GM23338 (cell line): ENCODE results near the gene CTNNA3. TPM values are rescaled to one million over a fixed set of nuclear protein-coding genes. Genes with fewer than 3 reads are reported as not detected.

Experiments
- ATAC-seq: fragments of 200-7000 bp; cut with Tn5 transposase; 3 replicates; pipeline ENCODE4 v1.9.1; 2020
- DNase-seq: peaks from one replicate; pipeline ENCODE4 v3.0.0-alpha.2; 2015; ENCODE audit warnings: low spot score
- H2AFZ ChIP-seq: fragments of 200-600 bp; sonication (generic); 2 replicates; pipeline ENCODE4 v1.8.0; 2016; ENCODE audit warnings: antibody characterized with exemption, mild to moderate bottlenecking, moderate library complexity
- H3F3A ChIP-seq: fragments of 200-600 bp; sonication (generic); replicated peaks from 2 replicates; pipeline ENCODE4 v1.8.0; 2017; ENCODE audit warnings: antibody characterized with exemption, mixed run types, low read depth
- H3K27ac ChIP-seq: fragments of 200-600 bp; sonication (generic); 2 replicates; pipeline ENCODE4 v1.6.1; 2016; ENCODE audit warnings: low read depth
- H3K27me3 ChIP-seq: fragments of 200-600 bp; sonication (generic); 2 replicates; pipeline ENCODE4 v1.8.0; 2016; ENCODE audit warnings: mild to moderate bottlenecking, mixed run types, moderate library complexity; ENCODE audit not compliant: insufficient read depth
- H3K36me3 ChIP-seq: fragments of 200-600 bp; sonication (generic); 2 replicates; pipeline ENCODE4 v1.8.0; 2016; ENCODE audit warnings: mild to moderate bottlenecking; ENCODE audit not compliant: insufficient read depth
- H3K4me1 ChIP-seq: fragments of 200-600 bp; sonication (generic); 2 replicates; pipeline ENCODE4 v1.8.0; 2016; ENCODE audit warnings: mild to moderate bottlenecking, moderate library complexity; ENCODE audit not compliant: insufficient read depth
- H3K4me2 ChIP-seq: fragments of 200-600 bp; sonication (generic); 2 replicates; pipeline ENCODE4 v1.7.1; 2017; ENCODE audit warnings: mixed run types
- H3K4me3 ChIP-seq: fragments of 200-600 bp; sonication (generic); 2 replicates; pipeline ENCODE4 v1.6.1; 2016; ENCODE audit warnings: mixed run types
- H3K79me2 ChIP-seq: fragments of 200-600 bp; sonication (generic); replicated peaks from 2 replicates; pipeline ENCODE4 v1.8.0; 2017; ENCODE audit warnings: mild to moderate bottlenecking; ENCODE audit not compliant: insufficient read depth
- H3K9me2 ChIP-seq: fragments of 200-600 bp; sonication (generic); 2 replicates; pipeline ENCODE4 v1.8.0; 2017; ENCODE audit not compliant: insufficient read depth
- H4K20me1 ChIP-seq: fragments of 200-600 bp; sonication (generic); replicated peaks from 2 replicates; pipeline ENCODE4 v1.8.0; 2017; ENCODE audit warnings: mild to moderate bottlenecking; ENCODE audit not compliant: insufficient read depth
- H3K27ac Mint-ChIP-seq: 2 replicates; pipeline ENCODE4 v1.8.0; 2020; ENCODE audit warnings: inconsistent platforms, mild to moderate bottlenecking, moderate library complexity, mixed read lengths
- H3K27me3 Mint-ChIP-seq: 3 replicates; pipeline ENCODE4 v1.8.0; 2022; ENCODE audit warnings: low read depth, mild to moderate bottlenecking, moderate library complexity, mixed read lengths, inconsistent platforms; ENCODE audit not compliant: insufficient read depth, poor library complexity
- H3K36me3 Mint-ChIP-seq: 3 replicates; pipeline ENCODE4 v1.8.0; 2021; ENCODE audit warnings: low read depth, mild to moderate bottlenecking, inconsistent platforms, moderate library complexity, mixed read lengths
- H3K4me1 Mint-ChIP-seq: 3 replicates; pipeline ENCODE4 v1.8.0; 2020; ENCODE audit warnings: mild to moderate bottlenecking, inconsistent platforms, mixed read lengths
- H3K4me3 Mint-ChIP-seq: 3 replicates; pipeline ENCODE4 v1.8.0; 2021; ENCODE audit warnings: moderate library complexity, mild to moderate bottlenecking, inconsistent platforms, mixed read lengths
- H3K9me3 Mint-ChIP-seq: 3 replicates; pipeline ENCODE4 v1.8.0; 2020; ENCODE audit warnings: moderate library complexity, mild to moderate bottlenecking, inconsistent platforms, mixed read lengths
- CREB1 ChIP-seq: fragments of 250-450 bp; sonication (Bioruptor Pico); IDR thresholded peaks from 2 replicates; pipeline ENCODE4 v1.5.0; 2020; ENCODE audit warnings: low read depth, mild to moderate bottlenecking, moderate library complexity
- EZH2 ChIP-seq: fragments of 200-600 bp; sonication (generic); IDR thresholded peaks from one replicate; pipeline ENCODE4 v1.8.0; 2017; ENCODE audit warnings: antibody characterized with exemption, mild to moderate bottlenecking, low read depth; ENCODE audit not compliant: unreplicated experiment
- EZH2phosphoT487 ChIP-seq: fragments of 200-600 bp; sonication (generic); IDR thresholded peaks from one replicate; pipeline ENCODE4 v1.8.1; 2018; ENCODE audit warnings: antibody characterized with exemption; ENCODE audit not compliant: unreplicated experiment
- NANOG ChIP-seq: IDR thresholded peaks from 2 replicates; pipeline ENCODE4 v1.6.1; 2016; ENCODE audit warnings: antibody characterized with exemption, borderline replicate concordance
- STAT1 ChIP-seq: IDR thresholded peaks from one replicate; pipeline ENCODE4 v1.6.1; 2016; ENCODE audit warnings: antibody characterized with exemption; ENCODE audit not compliant: unreplicated experiment
- ZNF114 ChIP-seq: fragments of 250-450 bp; sonication (Bioruptor Pico); IDR thresholded peaks from 2 replicates; pipeline ENCODE4 v1.5.0; 2020; ENCODE audit warnings: mild to moderate bottlenecking, moderate library complexity
- ZNF331 ChIP-seq: fragments of 250-450 bp; sonication (Bioruptor Pico); IDR thresholded peaks from 2 replicates; pipeline ENCODE4 v1.5.0; 2020; ENCODE audit warnings: low read depth, mild to moderate bottlenecking, moderate library complexity
- polyA plus RNA-seq: library from polyadenylated mRNA; unstranded; fragments of >200 nt; fragmentation: Nextera tagmentation; extraction: Ambion mirVana; gene quantifications from 2 replicates; pipeline ENCODE4 v1.2.1, GENCODE V29; 2016
- total RNA-seq: library from RNA; depleted of rRNA; stranded (reverse); fragments of >200 nt; shearing (Covaris generic); gene quantifications from 2 replicates; pipeline ENCODE4 v1.2.3, GENCODE V29; 2014
- TF ChIP-seq, protein P1 (sequence below): IDR thresholded peaks from 2 replicates; pipeline ENCODE4 v1.6.1; 2016; ENCODE audit warnings: antibody characterized with exemption
- TF ChIP-seq, protein P2 (sequence below): IDR thresholded peaks from one replicate; pipeline ENCODE4 v1.6.1; 2018; ENCODE audit warnings: antibody characterized with exemption; ENCODE audit not compliant: unreplicated experiment
- TF ChIP-seq, protein P3 (sequence below): fragments of 250-450 bp; sonication (Bioruptor Pico); IDR thresholded peaks from 2 replicates; pipeline ENCODE4 v1.5.0; 2020; ENCODE audit warnings: mild to moderate bottlenecking, moderate library complexity
- TF ChIP-seq, protein P4 (sequence below), 2 experiments: fragments of 200-600 bp in 1 of 2; sonication (generic) in 1 of 2; conservative IDR thresholded peaks; 2 replicates each; pipeline versions ENCODE4 v1.5.1 to v1.6.1; 2016 to 2017; ENCODE audit warnings: antibody characterized with exemption in 2 of 2, low read depth in 2 of 2, mild to moderate bottlenecking in 2 of 2, moderate library complexity in 1 of 2

The CTNNA3 gene
- total and polyA plus RNA-seq, 2 experiments from 2014 or later, result 0.71 to 3.3 TPM

DNA sequence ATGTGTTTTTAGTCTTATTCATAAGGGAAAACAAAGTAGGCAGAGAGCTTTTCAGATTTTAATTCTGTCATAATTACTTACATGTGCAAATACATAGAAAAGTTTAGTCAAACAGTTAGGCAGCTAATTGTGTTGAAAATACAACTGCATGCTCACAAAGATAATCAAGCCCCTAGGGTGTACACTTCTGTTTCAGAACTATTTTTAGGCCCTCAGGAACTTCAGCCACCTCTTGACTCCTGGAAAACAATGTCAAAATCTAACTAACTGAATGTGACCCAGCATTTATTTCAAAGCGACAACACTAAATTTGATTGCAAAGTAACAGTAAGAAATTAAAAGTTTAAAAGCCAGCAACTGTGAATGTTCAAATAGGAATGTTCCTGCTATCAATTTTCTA, 1369.1 kb downstream of the CTNNA3 start:
- H3K4me3 Mint-ChIP-seq, result no peak overlapping the region
- H3K4me1 Mint-ChIP-seq, result peaks cover 12% of the 10 kb centered on the region
- Histone ChIP-seq H3F3A (no peaks in the 10 kb centered on the region), H2AFZ (no peak overlapping the region), H3K4me2 (no peak overlapping the region), H3K4me1 (no peaks in the 10 kb centered on the region), H4K20me1 (no peaks in the 10 kb centered on the region), H3K36me3 (no peaks in the 10 kb centered on the region), H3K9me2 (no peaks in the 10 kb centered on the region), H3K4me3 (no peak overlapping the region), H3K27me3 (no peaks in the 10 kb centered on the region), H3K27ac (no peak overlapping the region), H3K79me2 (no peaks in the 10 kb centered on the region)
- peaks cover 3% of the 10 kb centered on the region; the same call in 1 of the 3 replicates for H3K36me3 Mint-ChIP-seq
- no peak for DNase-seq
- H3K27me3 Mint-ChIP-seq, result no peaks in the 10 kb centered on the region
- no peak for TF ChIP-seq EZH2
- TF ChIP-seq, protein P1, sequence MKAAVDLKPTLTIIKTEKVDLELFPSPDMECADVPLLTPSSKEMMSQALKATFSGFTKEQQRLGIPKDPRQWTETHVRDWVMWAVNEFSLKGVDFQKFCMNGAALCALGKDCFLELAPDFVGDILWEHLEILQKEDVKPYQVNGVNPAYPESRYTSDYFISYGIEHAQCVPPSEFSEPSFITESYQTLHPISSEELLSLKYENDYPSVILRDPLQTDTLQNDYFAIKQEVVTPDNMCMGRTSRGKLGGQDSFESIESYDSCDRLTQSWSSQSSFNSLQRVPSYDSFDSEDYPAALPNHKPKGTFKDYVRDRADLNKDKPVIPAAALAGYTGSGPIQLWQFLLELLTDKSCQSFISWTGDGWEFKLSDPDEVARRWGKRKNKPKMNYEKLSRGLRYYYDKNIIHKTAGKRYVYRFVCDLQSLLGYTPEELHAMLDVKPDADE, result no peak
- no peak for TF ChIP-seq CREB1 (CRISPR knock-in tag)
- TF ChIP-seq, protein P2, sequence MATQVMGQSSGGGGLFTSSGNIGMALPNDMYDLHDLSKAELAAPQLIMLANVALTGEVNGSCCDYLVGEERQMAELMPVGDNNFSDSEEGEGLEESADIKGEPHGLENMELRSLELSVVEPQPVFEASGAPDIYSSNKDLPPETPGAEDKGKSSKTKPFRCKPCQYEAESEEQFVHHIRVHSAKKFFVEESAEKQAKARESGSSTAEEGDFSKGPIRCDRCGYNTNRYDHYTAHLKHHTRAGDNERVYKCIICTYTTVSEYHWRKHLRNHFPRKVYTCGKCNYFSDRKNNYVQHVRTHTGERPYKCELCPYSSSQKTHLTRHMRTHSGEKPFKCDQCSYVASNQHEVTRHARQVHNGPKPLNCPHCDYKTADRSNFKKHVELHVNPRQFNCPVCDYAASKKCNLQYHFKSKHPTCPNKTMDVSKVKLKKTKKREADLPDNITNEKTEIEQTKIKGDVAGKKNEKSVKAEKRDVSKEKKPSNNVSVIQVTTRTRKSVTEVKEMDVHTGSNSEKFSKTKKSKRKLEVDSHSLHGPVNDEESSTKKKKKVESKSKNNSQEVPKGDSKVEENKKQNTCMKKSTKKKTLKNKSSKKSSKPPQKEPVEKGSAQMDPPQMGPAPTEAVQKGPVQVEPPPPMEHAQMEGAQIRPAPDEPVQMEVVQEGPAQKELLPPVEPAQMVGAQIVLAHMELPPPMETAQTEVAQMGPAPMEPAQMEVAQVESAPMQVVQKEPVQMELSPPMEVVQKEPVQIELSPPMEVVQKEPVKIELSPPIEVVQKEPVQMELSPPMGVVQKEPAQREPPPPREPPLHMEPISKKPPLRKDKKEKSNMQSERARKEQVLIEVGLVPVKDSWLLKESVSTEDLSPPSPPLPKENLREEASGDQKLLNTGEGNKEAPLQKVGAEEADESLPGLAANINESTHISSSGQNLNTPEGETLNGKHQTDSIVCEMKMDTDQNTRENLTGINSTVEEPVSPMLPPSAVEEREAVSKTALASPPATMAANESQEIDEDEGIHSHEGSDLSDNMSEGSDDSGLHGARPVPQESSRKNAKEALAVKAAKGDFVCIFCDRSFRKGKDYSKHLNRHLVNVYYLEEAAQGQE, result no peak
- TF ChIP-seq ZNF331 (CRISPR knock-in tag), result no peak
- TF ChIP-seq, protein P3, sequence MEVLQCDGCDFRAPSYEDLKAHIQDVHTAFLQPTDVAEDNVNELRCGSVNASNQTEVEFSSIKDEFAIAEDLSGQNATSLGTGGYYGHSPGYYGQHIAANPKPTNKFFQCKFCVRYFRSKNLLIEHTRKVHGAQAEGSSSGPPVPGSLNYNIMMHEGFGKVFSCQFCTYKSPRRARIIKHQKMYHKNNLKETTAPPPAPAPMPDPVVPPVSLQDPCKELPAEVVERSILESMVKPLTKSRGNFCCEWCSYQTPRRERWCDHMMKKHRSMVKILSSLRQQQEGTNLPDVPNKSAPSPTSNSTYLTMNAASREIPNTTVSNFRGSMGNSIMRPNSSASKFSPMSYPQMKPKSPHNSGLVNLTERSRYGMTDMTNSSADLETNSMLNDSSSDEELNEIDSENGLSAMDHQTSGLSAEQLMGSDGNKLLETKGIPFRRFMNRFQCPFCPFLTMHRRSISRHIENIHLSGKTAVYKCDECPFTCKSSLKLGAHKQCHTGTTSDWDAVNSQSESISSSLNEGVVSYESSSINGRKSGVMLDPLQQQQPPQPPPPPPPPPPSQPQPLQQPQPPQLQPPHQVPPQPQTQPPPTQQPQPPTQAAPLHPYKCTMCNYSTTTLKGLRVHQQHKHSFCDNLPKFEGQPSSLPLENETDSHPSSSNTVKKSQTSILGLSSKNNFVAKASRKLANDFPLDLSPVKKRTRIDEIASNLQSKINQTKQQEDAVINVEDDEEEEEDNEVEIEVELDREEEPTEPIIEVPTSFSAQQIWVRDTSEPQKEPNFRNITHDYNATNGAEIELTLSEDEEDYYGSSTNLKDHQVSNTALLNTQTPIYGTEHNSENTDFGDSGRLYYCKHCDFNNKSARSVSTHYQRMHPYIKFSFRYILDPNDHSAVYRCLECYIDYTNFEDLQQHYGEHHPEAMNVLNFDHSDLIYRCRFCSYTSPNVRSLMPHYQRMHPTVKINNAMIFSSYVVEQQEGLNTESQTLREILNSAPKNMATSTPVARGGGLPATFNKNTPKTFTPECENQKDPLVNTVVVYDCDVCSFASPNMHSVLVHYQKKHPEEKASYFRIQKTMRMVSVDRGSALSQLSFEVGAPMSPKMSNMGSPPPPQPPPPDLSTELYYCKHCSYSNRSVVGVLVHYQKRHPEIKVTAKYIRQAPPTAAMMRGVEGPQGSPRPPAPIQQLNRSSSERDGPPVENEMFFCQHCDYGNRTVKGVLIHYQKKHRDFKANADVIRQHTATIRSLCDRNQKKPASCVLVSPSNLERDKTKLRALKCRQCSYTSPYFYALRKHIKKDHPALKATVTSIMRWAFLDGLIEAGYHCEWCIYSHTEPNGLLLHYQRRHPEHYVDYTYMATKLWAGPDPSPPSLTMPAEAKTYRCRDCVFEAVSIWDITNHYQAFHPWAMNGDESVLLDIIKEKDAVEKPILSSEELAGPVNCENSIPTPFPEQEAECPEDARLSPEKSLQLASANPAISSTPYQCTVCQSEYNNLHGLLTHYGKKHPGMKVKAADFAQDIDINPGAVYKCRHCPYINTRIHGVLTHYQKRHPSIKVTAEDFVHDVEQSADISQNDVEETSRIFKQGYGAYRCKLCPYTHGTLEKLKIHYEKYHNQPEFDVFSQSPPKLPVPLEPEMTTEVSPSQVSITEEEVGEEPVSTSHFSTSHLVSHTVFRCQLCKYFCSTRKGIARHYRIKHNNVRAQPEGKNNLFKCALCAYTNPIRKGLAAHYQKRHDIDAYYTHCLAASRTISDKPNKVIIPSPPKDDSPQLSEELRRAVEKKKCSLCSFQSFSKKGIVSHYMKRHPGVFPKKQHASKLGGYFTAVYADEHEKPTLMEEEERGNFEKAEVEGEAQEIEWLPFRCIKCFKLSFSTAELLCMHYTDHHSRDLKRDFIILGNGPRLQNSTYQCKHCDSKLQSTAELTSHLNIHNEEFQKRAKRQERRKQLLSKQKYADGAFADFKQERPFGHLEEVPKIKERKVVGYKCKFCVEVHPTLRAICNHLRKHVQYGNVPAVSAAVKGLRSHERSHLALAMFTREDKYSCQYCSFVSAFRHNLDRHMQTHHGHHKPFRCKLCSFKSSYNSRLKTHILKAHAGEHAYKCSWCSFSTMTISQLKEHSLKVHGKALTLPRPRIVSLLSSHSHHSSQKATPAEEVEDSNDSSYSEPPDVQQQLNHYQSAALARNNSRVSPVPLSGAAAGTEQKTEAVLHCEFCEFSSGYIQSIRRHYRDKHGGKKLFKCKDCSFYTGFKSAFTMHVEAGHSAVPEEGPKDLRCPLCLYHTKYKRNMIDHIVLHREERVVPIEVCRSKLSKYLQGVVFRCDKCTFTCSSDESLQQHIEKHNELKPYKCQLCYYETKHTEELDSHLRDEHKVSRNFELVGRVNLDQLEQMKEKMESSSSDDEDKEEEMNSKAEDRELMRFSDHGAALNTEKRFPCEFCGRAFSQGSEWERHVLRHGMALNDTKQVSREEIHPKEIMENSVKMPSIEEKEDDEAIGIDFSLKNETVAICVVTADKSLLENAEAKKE (CRISPR knock-in tag), result no peak
- no peak for TF ChIP-seq STAT1
- TF ChIP-seq EZH2phosphoT487, result no peak
- TF ChIP-seq NANOG, result no peak
- TF ChIP-seq, protein P4, sequence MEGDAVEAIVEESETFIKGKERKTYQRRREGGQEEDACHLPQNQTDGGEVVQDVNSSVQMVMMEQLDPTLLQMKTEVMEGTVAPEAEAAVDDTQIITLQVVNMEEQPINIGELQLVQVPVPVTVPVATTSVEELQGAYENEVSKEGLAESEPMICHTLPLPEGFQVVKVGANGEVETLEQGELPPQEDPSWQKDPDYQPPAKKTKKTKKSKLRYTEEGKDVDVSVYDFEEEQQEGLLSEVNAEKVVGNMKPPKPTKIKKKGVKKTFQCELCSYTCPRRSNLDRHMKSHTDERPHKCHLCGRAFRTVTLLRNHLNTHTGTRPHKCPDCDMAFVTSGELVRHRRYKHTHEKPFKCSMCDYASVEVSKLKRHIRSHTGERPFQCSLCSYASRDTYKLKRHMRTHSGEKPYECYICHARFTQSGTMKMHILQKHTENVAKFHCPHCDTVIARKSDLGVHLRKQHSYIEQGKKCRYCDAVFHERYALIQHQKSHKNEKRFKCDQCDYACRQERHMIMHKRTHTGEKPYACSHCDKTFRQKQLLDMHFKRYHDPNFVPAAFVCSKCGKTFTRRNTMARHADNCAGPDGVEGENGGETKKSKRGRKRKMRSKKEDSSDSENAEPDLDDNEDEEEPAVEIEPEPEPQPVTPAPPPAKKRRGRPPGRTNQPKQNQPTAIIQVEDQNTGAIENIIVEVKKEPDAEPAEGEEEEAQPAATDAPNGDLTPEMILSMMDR (conservative IDR thresholded peaks at IDR 0.05; ENCODE audit: low read depth in 2 of 2), result no peak
- TF ChIP-seq ZNF114 (CRISPR knock-in tag), result no peak
- no peak for ATAC-seq
- no peak overlapping the region for H3K27ac Mint-ChIP-seq
- H3K9me3 Mint-ChIP-seq, result no peaks in the 10 kb centered on the region; the same call in 2 of the 3 replicates
